IPS DF 6.9 (cell line): ENCODE measurements around the gene CACNG3.
"Not testable (repeated sequence)": the region's sequence is repeated elsewhere in the genome, so short reads cannot be mapped to it uniquely, and the experiment has no call there.

Experiments
- DNase-seq: peaks from one replicate; pipeline ENCODE4 v3.0.0-alpha.2; 2013; ENCODE audit warnings: low read depth, low spot score
- H3K27ac ChIP-seq: one replicate; pipeline ENCODE4 v1.5.1; 2013; ENCODE audit warnings: low read length, control low read depth
- H3K27me3 ChIP-seq: 2 replicates; pipeline ENCODE4 v1.6.1; 2013; ENCODE audit warnings: mild to moderate bottlenecking, low read length; ENCODE audit not compliant: control insufficient read depth, insufficient read depth
- H3K36me3 ChIP-seq: 2 replicates; pipeline ENCODE4 v1.6.1; 2013; ENCODE audit warnings: low read length; ENCODE audit not compliant: control insufficient read depth, insufficient read depth
- H3K4me1 ChIP-seq: 2 replicates; pipeline ENCODE4 v1.6.1; 2013; ENCODE audit warnings: low read length; ENCODE audit not compliant: control insufficient read depth, insufficient read depth
- H3K4me3 ChIP-seq: 2 replicates; pipeline ENCODE4 v1.5.1; 2013; ENCODE audit warnings: mild to moderate bottlenecking, low read length
- H3K9me3 ChIP-seq: 2 replicates; pipeline ENCODE4 v1.6.1; 2013; ENCODE audit warnings: low read length, inconsistent platforms; ENCODE audit not compliant: control insufficient read depth, insufficient read depth
- WGBS: extraction: QIAGEN DNeasy Blood & Tissue Kit; methylation state at CpG from one replicate; pipeline ENCODE4 v1.1.7; 2013; ENCODE audit warnings: mixed read lengths, missing lambda C conversion rate; ENCODE audit not compliant: insufficient read length, insufficient coverage; 5-methylcytosine and 5-hydroxymethylcytosine counted together

Gene CACNG3

GRCh38 chr16:24328835-24329452 is 72.8 kb downstream of the CACNG3 start:
- no peaks in the 10 kb centered on the region for H3K9me3 ChIP-seq
- WGBS = no CpG with 5 or more reads among the region's 14 CpGs
- no peak overlapping the region for H3K27ac ChIP-seq
- no peak for DNase-seq
- no peaks in the 10 kb centered on the region for H3K27me3 ChIP-seq
- H3K4me1 ChIP-seq = no peaks in the 10 kb centered on the region
- no peaks in the 10 kb centered on the region for H3K36me3 ChIP-seq
- no peak overlapping the region for H3K4me3 ChIP-seq

GRCh38 chr16:24332178-24332577 is 76.0 kb downstream of the CACNG3 start:
- no CpG with 5 or more reads among the region's 3 CpGs for WGBS
- Histone ChIP-seq H3K27me3 (no peaks in the 10 kb centered on the region), H3K9me3 (no peaks in the 10 kb centered on the region), H3K4me3 (no peak overlapping the region), H3K36me3 (no peaks in the 10 kb centered on the region), H3K4me1 (no peaks in the 10 kb centered on the region), H3K27ac (no peak overlapping the region)
- DNase-seq = no peak

DNA sequence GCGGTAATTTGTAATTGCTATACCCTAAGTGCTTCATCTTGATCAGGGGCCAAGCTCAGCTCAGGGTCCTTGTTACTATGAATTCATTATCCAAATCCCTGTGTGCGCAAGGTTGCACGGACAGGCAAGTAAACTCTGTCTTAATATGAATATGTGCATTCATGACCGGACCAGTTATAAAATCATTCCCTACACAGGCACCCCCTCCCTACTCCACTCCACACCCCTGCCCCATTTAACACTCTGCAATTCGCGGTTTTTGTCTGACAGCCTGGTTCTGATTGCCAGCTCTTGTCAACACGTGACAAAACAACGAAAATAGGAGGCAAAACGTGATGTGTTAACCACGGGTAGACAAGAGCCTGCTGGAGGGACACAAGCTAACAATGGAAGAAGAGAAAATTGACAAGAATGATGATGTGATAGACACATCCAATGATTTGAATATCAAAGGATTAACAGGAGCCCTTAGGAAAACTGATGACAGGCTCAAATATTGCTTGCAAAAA is 76.5 kb downstream of the CACNG3 start:
- WGBS = no CpG with 5 or more reads among the region's 10 CpGs
- Histone ChIP-seq H3K9me3 (no peaks in the 10 kb centered on the region), H3K27ac (no peak overlapping the region), H3K27me3 (no peaks in the 10 kb centered on the region), H3K36me3 (no peaks in the 10 kb centered on the region), H3K4me1 (no peaks in the 10 kb centered on the region), H3K4me3 (no peak overlapping the region)
- no peak for DNase-seq

DNA sequence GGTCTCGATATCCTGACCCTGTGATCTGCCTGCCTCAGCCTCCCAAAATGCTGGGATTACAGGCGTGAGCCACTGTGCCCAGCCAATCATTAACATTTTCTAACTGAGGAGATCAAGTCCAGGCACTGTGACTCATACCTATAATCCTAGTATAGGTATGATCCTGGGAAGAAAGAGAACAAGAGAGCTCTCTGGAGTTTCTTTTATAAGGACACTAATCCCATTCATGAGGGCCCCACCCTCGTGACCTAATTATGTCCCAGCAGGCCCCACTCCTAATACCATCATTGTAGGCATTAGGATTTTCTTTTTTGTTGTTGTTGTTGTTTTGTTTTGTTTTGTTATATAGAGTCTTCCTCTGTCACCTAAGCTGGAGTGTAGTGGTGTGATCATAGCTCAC is 80.4 kb downstream of the CACNG3 start:
- DNase-seq = no peak
- Histone ChIP-seq H3K27me3 (no peaks in the 10 kb centered on the region), H3K4me3 (no peak overlapping the region), H3K9me3 (no peaks in the 10 kb centered on the region), H3K27ac (no peak overlapping the region), H3K36me3 (no peaks in the 10 kb centered on the region), H3K4me1 (no peaks in the 10 kb centered on the region)
- WGBS = no CpG with 5 or more reads among the region's 3 CpGs

DNA sequence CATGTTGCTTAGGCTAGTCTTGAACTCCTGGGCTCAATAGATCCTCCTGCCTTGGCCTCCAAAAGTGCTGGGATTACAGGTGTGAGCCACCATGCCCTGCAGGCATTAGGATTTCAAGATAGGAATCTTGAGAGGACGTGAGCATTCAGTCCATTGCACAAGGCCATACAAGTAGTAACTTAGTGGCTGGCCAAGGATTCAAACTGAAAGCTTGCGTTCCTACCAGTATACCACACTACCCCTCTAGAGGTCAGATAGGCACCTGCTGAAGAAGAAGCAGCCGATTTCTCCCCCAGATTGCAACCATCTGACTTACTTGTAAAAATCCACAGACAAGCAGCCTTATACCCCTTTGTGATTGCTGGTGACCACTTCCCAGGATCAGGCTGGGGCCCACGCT is 80.9 kb downstream of the CACNG3 start:
- no peaks in the 10 kb centered on the region for H3K36me3 ChIP-seq
- no peaks in the 10 kb centered on the region for H3K27me3 ChIP-seq
- H3K9me3 ChIP-seq = no peaks in the 10 kb centered on the region
- no peak overlapping the region for H3K4me3 ChIP-seq
- WGBS = no CpG with 5 or more reads among the region's 4 CpGs
- no peak overlapping the region for H3K27ac ChIP-seq
- no peak for DNase-seq
- H3K4me1 ChIP-seq = no peaks in the 10 kb centered on the region

DNA sequence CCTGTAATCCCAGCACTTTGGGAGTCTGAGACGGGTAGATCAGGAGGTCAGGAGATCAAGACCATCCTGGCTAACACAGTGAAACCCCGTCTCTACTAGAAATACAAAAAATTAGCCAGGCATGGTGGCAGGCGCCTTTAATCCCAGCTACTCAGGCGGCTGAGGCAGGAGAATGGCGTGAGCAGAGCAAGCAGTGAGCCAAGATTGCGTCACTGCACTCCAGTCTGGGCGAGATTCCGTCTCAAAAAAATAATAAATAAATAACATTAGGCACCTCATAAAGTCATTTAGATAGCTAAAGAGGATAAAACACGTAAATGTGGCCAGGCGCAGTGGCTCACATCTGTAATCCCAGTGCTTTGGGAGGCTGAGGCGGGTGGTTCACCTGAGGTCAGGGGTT is 87.7 kb downstream of the CACNG3 start:
- not testable (repeated sequence) for DNase-seq
- no CpG with 5 or more reads among the region's 11 CpGs for WGBS

GRCh38 chr16:24344784-24345183 is 88.6 kb downstream of the CACNG3 start:
- Histone ChIP-seq H3K4me1 (peaks cover 9% of the 10 kb centered on the region), H3K27ac (no peak overlapping the region), H3K9me3 (no peaks in the 10 kb centered on the region), H3K27me3 (no peaks in the 10 kb centered on the region), H3K36me3 (no peaks in the 10 kb centered on the region), H3K4me3 (no peak overlapping the region)
- no CpG with 5 or more reads among the region's 2 CpGs for WGBS
- DNase-seq = no peak

More for the DNA sequence above, 87.7 kb downstream of the CACNG3 start:
- not testable (repeated sequence) for H3K4me3 ChIP-seq, H3K4me1 ChIP-seq, H3K36me3 ChIP-seq, H3K27me3 ChIP-seq, H3K27ac ChIP-seq, H3K9me3 ChIP-seq

- WGBS = no CpG with 5 or more reads among the region's 4 CpGs
- Histone ChIP-seq H3K27ac (no peak overlapping the region), H3K4me1 (peaks cover 9% of the 10 kb centered on the region), H3K27me3 (no peaks in the 10 kb centered on the region), H3K36me3 (no peaks in the 10 kb centered on the region), H3K9me3 (no peaks in the 10 kb centered on the region), H3K4me3 (no peak overlapping the region)
- no peak for DNase-seq
Observed at GRCh38 chr16:24345704-24346103, 89.6 kb downstream of the CACNG3 start.

GRCh38 chr16:24346734-24347133 is 90.6 kb downstream of the CACNG3 start:
- H3K36me3 ChIP-seq = no peaks in the 10 kb centered on the region
- no peaks in the 10 kb centered on the region for H3K27me3 ChIP-seq
- H3K9me3 ChIP-seq = no peaks in the 10 kb centered on the region
- no peak overlapping the region for H3K4me3 ChIP-seq
- WGBS = no CpG with 5 or more reads among the region's 11 CpGs
- no peak overlapping the region for H3K27ac ChIP-seq
- H3K4me1 ChIP-seq = peaks cover 9% of the 10 kb centered on the region
- DNase-seq = no peak

DNA sequence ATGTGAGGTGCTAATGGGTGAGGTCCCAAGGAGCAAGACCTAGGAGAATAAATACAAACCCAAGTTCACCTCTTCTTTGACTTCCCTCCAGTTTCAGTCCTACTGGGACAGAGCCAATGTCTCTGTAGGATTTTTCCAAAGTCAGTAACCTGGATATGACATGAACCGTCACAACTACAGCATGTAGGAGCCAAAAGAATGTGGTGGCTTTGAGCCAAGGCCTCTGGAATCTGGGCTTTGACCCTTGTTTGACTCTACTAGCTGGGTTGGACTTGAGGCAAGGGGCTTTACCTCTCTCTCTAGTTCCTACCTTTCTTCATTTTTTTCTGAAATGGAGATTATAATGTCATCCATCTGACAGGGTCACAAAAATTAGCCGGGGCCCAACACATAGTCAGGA is 91.4 kb downstream of the CACNG3 start:
- no peaks in the 10 kb centered on the region for H3K27me3 ChIP-seq
- H3K9me3 ChIP-seq = no peaks in the 10 kb centered on the region
- WGBS = no CpG with 5 or more reads among the region's 2 CpGs
- DNase-seq = no peak
- H3K4me3 ChIP-seq = no peak overlapping the region
- H3K27ac ChIP-seq = no peak overlapping the region
- H3K4me1 ChIP-seq = peaks cover 9% of the 10 kb centered on the region
- H3K36me3 ChIP-seq = no peaks in the 10 kb centered on the region
